SK-N-MC (cell line): ENCODE data around the gene ACVR1B.

Source experiments
- EZH2 ChIP-seq: fragments of 200-600 bp; sonication (generic); IDR thresholded peaks from one replicate; pipeline ENCODE4 v1.6.1; 2017; ENCODE audit warnings: antibody characterized with exemption
- FOXP2 ChIP-seq: optimal IDR thresholded peaks from 2 replicates; pipeline ENCODE3; 2011; ENCODE audit warnings: mild to moderate bottlenecking, moderate library complexity; ENCODE audit not compliant: insufficient read depth; ENCODE audit errors: extremely low read length, control extremely low read depth
- POLR2AphosphoS5 ChIP-seq: IDR thresholded peaks from 2 replicates; pipeline ENCODE4 v1.6.1; 2012; ENCODE audit warnings: mild to moderate bottlenecking, low read depth, low read length, borderline replicate concordance

- TF ChIP-seq POLR2AphosphoS5 = no peak
- no peak for TF ChIP-seq EZH2
- TF ChIP-seq FOXP2 = no peak
Observed at GRCh38 chr12:51921017-51921725, 30.3 kb upstream of the ACVR1B start.
